Right renal pelvis (tissue), 4 donors: ENCODE data around the gene WWC1. TPM values are rescaled to one million over a fixed set of nuclear protein-coding genes. Genes with fewer than 3 reads are reported as not detected.

ENCODE experiments used
- DNase-seq, 4 donors: peaks; one replicate each; pipeline ENCODE4 v3.0.0-alpha.2; 2013; ENCODE audit warnings: low read depth in 4 of 4, low spot score in 3 of 4, missing footprints in 1 of 4
- polyA plus RNA-seq, 4 donors: library from polyadenylated mRNA; unstranded; fragments of 120-200 nt; gene quantifications; one replicate each; pipeline ENCODE4 v1.2.1, GENCODE V29; 2013; ENCODE audit not compliant: insufficient read length in 4 of 4

Gene WWC1
- 10 to 100 TPM; 78.3 to 93.0 (median 82.7) TPM for polyA plus RNA-seq

- peak in 2 of 4 donors; percentile 60 to 70 for DNase-seq
Observed at GRCh38 chr5:168291342-168291963, at the start of gene WWC1. TSS of gene WWC1 (plus strand) at chr5:168291645. CDS start at chr5:168292153, 508 bp downstream.

- DNase-seq, result no peak
Observed at GRCh38 chr5:168244838-168245559, 46.4 kb upstream of the WWC1 start.

DNA sequence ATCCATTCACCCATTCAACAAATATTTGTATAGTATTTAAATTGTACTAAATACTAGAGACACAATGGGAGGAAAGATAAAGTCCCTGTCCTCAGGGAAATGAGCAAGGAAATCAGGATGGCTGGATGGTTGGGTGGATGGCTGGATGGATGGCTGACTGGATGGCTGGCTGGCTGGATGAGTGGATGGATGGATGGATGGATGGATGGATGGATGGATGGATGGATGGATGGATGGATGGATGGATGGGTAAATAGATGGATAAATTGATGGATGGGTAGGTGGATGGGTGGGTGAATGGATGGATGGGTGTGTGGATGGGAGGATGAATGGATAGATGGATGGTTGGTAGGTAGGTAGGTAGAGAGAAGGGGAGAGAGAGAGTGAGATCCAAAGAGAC, 41.5 kb upstream of the WWC1 start:
- DNase-seq, result no peak

DNA sequence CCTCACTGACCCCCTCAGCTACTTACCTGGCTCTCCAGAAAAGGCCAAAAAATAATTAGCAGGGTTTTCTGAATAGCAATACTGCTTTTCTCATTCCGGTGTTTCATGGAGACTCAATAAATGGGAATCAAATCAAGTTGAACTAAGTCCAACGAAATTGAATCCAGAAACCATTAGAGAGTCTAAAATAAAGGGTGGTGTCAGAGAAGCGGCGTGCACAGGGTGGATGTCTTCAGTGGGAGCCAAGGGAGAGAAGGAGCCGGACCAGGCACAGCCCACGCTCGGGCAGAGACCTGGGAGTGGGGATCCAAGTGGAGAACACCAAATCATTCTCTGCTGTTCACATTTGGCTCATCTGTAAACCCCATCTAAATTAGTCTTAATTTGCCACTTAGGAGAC, 40.2 kb upstream of the WWC1 start:
- DNase-seq, result no peak

GRCh38 chr5:168254013-168254693, 37.3 kb upstream of the WWC1 start:
- no peak for DNase-seq

DNA sequence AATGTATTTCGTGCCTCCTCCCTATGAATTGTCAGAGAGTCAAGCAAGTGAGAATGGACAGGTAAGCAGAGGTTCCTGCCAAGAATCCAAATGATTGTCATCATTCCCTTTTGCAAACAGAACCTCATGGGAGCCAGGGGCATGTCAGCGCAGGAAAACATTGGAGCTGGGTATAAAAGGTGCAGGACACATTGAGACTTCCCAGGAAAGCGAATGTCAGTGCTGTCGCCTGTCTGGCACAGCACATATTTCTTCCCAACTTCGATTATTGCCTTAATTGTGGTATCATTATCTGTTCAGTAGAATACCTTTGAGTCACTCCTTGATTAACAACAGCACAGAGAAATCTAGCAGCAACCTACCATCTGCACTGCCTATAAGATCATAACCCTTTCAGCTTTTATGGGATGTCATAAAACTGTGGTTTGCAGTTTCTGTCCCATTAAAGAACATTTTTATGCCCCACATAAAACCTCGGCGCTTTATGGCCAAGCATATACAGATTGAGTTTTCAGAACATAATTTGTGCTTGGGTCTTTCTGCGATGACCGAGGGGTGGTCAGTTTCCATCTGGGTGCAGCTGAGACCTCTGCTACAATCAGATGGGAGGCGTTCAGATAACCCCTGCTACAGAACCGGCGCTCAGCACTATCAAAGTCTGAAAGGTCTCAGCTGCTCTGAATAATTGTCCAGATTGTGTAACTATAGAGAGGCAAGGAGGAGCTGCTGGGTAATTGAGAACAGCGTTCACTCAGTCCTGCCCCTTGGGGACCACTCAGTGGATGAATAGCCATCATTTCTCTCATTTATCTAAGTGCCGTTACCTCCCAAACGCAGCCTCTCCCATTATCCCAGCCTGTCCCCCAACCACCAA, 30.9 kb upstream of the WWC1 start:
- DNase-seq, result peak in 3 of 4 donors; percentile 44 to 55 (median 53)

DNA sequence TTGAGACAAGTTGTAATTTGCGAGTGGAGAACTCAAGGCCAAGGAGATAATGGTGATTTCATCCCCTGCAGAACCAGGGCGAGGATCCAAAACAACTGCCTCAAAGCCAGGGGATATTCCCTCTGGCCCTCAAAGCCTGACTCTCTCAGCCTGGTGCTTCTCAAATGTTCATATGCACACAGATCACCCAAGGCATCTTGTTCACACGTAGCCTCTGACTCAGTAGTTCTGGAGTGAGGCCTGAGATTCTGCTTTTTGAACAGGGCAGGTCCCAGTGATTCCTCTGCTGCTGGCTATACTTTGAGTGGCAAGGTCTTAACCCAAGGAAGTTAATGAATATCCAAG, 30.2 kb upstream of the WWC1 start:
- DNase-seq, result no peak

DNA sequence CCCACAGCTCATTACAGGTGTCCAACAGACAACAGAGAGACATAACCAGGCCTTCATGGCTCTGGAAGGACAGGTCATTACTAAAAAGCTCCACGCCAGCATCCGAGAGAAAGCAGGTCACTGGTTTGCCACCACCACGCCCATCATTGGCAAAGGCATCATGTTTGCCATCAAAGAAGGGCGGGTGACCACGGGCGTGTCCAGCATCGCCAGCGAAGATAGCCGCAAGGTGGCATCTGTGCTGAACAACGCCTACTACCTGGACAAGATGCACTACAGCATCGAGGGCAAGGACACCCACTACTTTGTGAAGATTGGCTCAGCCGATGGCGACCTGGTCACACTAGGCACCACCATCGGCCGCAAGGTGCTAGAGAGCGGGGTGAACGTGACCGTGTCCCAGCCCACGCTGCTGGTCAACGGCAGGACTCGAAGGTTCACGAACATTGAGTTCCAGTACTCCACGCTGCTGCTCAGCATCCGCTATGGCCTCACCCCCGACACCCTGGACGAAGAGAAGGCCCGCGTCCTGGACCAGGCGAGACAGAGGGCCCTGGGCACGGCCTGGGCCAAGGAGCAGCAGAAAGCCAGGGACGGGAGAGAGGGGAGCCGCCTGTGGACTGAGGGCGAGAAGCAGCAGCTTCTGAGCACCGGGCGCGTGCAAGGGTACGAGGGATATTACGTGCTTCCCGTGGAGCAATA, 29.3 kb upstream of the WWC1 start:
- DNase-seq, result no peak

DNA sequence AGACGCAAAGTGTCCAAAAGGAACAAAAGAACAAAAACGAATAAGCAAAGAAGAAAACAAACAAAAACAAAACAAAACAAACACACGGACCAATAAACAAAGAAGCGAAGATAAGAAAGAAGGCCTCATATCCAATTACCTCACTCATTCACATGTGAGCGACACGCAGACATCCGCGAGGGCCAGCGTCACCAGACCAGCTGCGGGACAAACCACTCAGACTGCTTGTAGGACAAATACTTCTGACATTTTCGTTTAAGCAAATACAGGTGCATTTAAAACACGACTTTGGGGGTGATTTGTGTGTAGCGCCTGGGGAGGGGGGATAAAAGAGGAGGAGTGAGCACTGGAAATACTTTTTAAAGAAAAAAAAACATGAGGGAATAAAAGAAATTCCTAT, 28.3 kb upstream of the WWC1 start:
- no peak for DNase-seq

DNA sequence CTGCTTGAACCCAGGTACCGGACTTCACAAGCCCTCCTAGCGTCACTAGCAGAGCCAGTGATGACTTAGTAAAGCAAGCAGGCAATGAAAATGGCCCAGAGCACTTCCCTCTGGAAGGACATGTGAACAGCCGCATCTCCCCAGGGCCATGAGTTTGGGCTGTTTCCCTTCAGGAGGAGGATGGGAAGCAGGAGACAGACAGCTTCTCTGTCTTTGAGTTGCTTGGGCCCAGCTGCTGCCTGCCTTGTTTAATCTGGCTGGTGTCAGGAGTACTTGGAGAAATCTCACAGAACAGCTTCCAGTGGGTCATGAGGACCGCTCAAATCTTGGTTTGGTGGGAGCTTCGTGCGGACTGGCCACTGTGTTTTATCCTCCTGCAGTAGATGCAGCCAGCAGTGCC, 25.4 kb upstream of the WWC1 start:
- DNase-seq, result no peak

GRCh38 chr5:168268949-168269936, 22.2 kb upstream of the WWC1 start:
- peak; percentile 87 to 92 (median 89) for DNase-seq

DNA sequence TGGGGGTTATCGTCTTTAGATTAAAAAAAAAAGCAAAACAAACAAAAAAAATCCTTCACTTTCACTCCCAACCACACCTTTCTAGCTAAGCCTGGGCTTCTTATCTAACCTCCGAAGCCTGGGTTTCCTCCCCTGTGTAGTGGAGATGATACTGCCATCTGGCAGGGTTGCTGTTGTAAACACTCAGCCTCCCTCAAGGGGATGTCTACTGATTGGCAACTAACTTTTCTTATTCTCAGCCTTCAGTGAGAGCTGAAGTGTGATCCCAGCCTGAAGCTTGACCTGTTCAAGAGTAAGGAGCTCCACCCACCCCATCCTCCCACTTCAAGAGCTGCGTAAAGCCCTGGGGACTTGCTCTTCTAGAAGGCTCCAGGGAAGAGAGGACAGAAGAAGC, 21.5 kb upstream of the WWC1 start:
- no peak for DNase-seq

- no peak for DNase-seq
Observed at GRCh38 chr5:168270476-168270875, 21.0 kb upstream of the WWC1 start.

DNA sequence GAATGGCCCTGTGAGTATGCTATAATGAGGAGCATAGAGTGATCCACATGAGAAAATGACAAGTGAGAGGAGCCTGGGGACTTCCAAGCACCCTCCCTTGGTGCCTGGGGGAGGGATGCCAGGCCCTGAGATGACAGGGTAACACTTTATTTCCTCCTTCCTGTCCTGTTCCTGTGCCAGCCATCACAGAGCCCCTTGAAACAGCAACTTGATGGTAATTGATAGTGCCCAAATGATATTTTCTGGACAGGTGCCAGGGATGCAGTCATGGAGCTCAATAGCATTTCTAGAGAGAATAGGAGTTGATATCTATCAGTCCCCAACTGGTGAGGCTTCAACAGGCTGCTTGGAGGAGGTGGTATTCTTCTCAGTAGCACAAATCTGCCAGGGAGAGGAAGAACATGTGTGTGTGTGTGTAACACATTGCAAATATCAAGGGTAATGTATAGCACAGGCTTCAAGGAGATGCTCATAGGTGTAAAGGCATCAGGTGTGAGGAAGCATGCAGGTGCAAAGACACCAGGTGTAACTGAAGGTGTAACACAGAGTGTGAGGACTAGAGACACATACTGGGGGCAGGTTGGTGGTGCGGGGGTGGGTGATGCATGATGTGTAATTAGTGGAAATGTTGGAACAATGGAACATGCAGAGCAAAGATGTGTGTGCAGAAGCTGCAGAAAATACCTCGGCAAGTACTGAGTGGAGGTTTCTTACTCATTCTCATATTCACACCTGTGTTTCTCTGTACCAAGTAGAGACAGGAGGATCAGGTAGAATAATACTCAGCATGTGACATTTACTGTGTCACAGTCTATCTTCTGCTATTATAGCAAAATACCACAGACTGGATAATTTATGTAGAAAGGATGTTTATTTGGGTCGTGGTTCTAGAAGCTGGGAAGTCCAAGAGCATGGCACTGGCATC, 18.1 kb upstream of the WWC1 start:
- no peak for DNase-seq

DNA sequence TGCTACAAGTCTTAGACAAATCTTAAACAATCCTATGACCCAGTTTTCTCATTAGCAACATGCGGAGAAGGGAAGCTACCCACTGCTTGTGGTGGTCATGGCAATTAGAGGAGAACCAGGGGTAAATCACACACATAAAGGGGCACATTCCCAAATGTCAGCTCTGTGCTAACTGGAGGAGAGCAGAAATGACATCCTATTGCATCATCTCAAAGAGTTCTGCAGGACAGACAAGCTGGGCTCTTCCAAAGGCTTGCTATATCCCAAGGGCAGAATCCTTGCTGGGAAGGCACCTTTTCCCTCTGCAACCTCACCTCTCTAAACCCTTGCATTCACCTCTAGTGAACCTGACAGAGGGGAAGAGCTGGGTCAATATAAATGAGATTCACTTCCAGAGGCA, 17.0 kb upstream of the WWC1 start:
- DNase-seq, result no peak

- DNase-seq, result no peak
Observed at GRCh38 chr5:168275940-168276339, 15.5 kb upstream of the WWC1 start.

DNA sequence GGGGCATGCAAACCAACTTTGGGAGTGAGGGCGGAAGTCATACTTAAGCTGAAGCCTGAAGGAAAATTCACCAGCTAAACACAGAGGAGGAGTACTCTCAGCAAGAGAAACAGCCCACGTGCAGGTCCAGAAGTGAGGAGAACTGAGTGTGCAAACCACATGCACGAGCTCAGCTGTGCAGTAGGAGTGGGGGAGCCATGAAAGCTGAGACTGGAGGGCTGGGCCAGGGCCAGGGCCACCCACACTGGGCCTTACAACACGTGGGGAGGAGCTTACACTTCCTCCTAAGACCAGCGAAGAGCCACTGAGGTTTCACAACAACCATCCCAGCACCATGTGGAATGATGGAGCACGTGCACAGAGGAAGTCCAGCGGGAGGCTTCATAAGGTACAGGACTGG, 9.3 kb upstream of the WWC1 start:
- no peak for DNase-seq

GRCh38 chr5:168284809-168285208, 6.6 kb upstream of the WWC1 start:
- no peak for DNase-seq
